GM18870 (cell line): Measurements from ENCODE around the gene TFCP2L1.

Experiments
- ATAC-seq: cut with Tn5 transposase; IDR thresholded peaks from one replicate; pipeline ENCODE4 v1.9.1; 2021; ENCODE audit warnings: moderate library complexity; ENCODE audit not compliant: unreplicated experiment

Gene TFCP2L1

GRCh38 chr2:121295911-121296650, 11.1 kb upstream of the TFCP2L1 start:
- no peak for ATAC-seq

GRCh38 chr2:121294881-121295840, 10.2 kb upstream of the TFCP2L1 start:
- no peak for ATAC-seq

- no peak for ATAC-seq
These were observed 8.7 kb upstream of the TFCP2L1 start for GRCh38 chr2:121293450-121294325.

GRCh38 chr2:121291251-121291580, 6.2 kb upstream of the TFCP2L1 start:
- no peak for ATAC-seq

GRCh38 chr2:121289271-121289670, 4.3 kb upstream of the TFCP2L1 start:
- no peak for ATAC-seq

GRCh38 chr2:121288454-121289231, 3.6 kb upstream of the TFCP2L1 start:
- ATAC-seq = no peak

- ATAC-seq = no peak
These were observed 3.0 kb upstream of the TFCP2L1 start for GRCh38 chr2:121287956-121288355.

- ATAC-seq = no peak
These were observed 2.3 kb upstream of the TFCP2L1 start for GRCh38 chr2:121287146-121287798.

- no peak for ATAC-seq
These were observed 1.5 kb upstream of the TFCP2L1 start for GRCh38 chr2:121286506-121286905.

- ATAC-seq = no peak
These were observed 924 bp upstream of the TFCP2L1 start for GRCh38 chr2:121285926-121286325.

- ATAC-seq = no peak
These were observed 1.1 kb downstream of the TFCP2L1 start for GRCh38 chr2:121283670-121284462.

- no peak for ATAC-seq
These were observed 2.1 kb downstream of the TFCP2L1 start for GRCh38 chr2:121282800-121283385.

GRCh38 chr2:121281694-121282093, 3.3 kb downstream of the TFCP2L1 start:
- ATAC-seq = no peak

- no peak for ATAC-seq
These were observed 3.9 kb downstream of the TFCP2L1 start for GRCh38 chr2:121281107-121281506.

- ATAC-seq = no peak
These were observed 5.4 kb downstream of the TFCP2L1 start for GRCh38 chr2:121279476-121280220.

GRCh38 chr2:121276341-121276740, 8.7 kb downstream of the TFCP2L1 start:
- ATAC-seq = no peak

- no peak for ATAC-seq
These were observed 11.9 kb downstream of the TFCP2L1 start for GRCh38 chr2:121273116-121273515.

- no peak for ATAC-seq
These were observed 12.4 kb downstream of the TFCP2L1 start for GRCh38 chr2:121272596-121272995.
